SK-N-SH (cell line): Measurements from ENCODE around the gene CD300LF. TPM values are rescaled to one million over a fixed set of nuclear protein-coding genes. Genes with fewer than 3 reads are reported as not detected.

Experiments used
- CTCF ChIA-PET: fragments of 300-600, 350-600 bp; formaldehyde crosslinking; extraction: SDS; loops from one replicate; lab custom pipeline; 2021; lab: Yijun Ruan, JAX
- POLR2A ChIA-PET: fragments of 350-600 bp; sonication (Branson Sonifier 250); formaldehyde crosslinking; extraction: SDS; loops from one replicate; lab custom pipeline; 2020; ENCODE audit warnings: antibody characterized with exemption, inconsistent platforms; lab: Yijun Ruan, JAX
- DNase-seq: peaks from one replicate; pipeline ENCODE4 v3.0.0; 2012
- H2AFZ ChIP-seq: fragments of 200-600 bp; sonication (generic); 2 replicates; pipeline ENCODE4 v1.8.1; 2016; ENCODE audit warnings: antibody characterized with exemption, mild to moderate bottlenecking, low read depth
- H3F3A ChIP-seq: fragments of 200-600 bp; sonication (generic); replicated peaks from 2 replicates; pipeline ENCODE3; 2016; ENCODE audit warnings: antibody characterized with exemption, mild to moderate bottlenecking; ENCODE audit not compliant: insufficient read depth
- H3K27ac ChIP-seq, 2 experiments: fragments of 200-500 bp in 1 of 2; fragments of 200-600 bp in 1 of 2; sonication (Bioruptor generic) in 1 of 2; sonication (generic), shearing (Covaris generic) in 1 of 2; 2 replicates each; pipeline versions ENCODE4 v1.5.1 to v1.6.1; 2014 to 2016; ENCODE audit warnings: low read depth in 2 of 2, inconsistent platforms in 1 of 2, low read length in 1 of 2, mild to moderate bottlenecking in 1 of 2, mixed read lengths in 1 of 2
- H3K27me3 ChIP-seq: fragments of 200-600 bp; sonication (generic), shearing (Covaris generic); 2 replicates; pipeline ENCODE4 v1.6.1; 2016; ENCODE audit warnings: mixed run types; ENCODE audit not compliant: insufficient read depth
- H3K36me3 ChIP-seq, 2 experiments: fragments of 200-500 bp in 1 of 2; fragments of 200-600 bp in 1 of 2; sonication (Bioruptor generic) in 1 of 2; sonication (generic) in 1 of 2; replicated peaks in 1 of 2; 2 replicates each; pipeline versions ENCODE3 to v1.5.1; 2014 to 2016; ENCODE audit warnings: low read length in 1 of 2, mild to moderate bottlenecking in 1 of 2; ENCODE audit not compliant: insufficient read depth in 2 of 2, control insufficient read depth in 1 of 2
- H3K4me1 ChIP-seq, 2 experiments: fragments of 200-500 bp in 1 of 2; fragments of 200-600 bp in 1 of 2; sonication (Bioruptor generic) in 1 of 2; sonication (generic), shearing (Covaris generic) in 1 of 2; 2 replicates each; pipeline versions ENCODE4 v1.5.1 to v1.6.1; 2014 to 2016; ENCODE audit warnings: low read depth in 1 of 2, low read length in 1 of 2, mixed run types in 1 of 2; ENCODE audit not compliant: insufficient read depth in 2 of 2, control insufficient read depth in 1 of 2
- H3K4me2 ChIP-seq: fragments of 200-600 bp; sonication (generic), shearing (Covaris generic); 2 replicates; pipeline ENCODE4 v1.6.1; 2017; ENCODE audit warnings: mixed run types
- H3K4me3 ChIP-seq, 2 experiments: fragments of 200-500 bp in 1 of 2; fragments of 200-600 bp in 1 of 2; sonication (Bioruptor generic) in 1 of 2; sonication (generic), shearing (Covaris generic) in 1 of 2; 2 replicates each; pipeline versions ENCODE4 v1.5.1 to v1.8.1; 2014 to 2016; ENCODE audit warnings: low read depth in 2 of 2, inconsistent platforms in 1 of 2, low read length in 1 of 2, mild to moderate bottlenecking in 1 of 2, mixed read lengths in 1 of 2, moderate library complexity in 1 of 2
- H3K79me2 ChIP-seq: fragments of 200-600 bp; sonication (generic); 2 replicates; pipeline ENCODE4 v1.8.1; 2017; ENCODE audit warnings: mild to moderate bottlenecking; ENCODE audit not compliant: insufficient read depth
- H3K9ac ChIP-seq: fragments of 200-600 bp; sonication (generic); 2 replicates; pipeline ENCODE4 v1.6.1; 2017; ENCODE audit warnings: mixed run types
- H3K9me2 ChIP-seq: fragments of 200-600 bp; sonication (generic); 2 replicates; pipeline ENCODE4 v1.6.1; 2017; ENCODE audit warnings: mixed run types
- H3K9me3 ChIP-seq: fragments of 200-600 bp; sonication (generic); 2 replicates; pipeline ENCODE4 v1.6.1; 2017; ENCODE audit warnings: mixed run types, mild to moderate bottlenecking, moderate library complexity
- H4K20me1 ChIP-seq: fragments of 200-600 bp; sonication (generic); 2 replicates; pipeline ENCODE4 v1.6.1; 2017; ENCODE audit warnings: mild to moderate bottlenecking, mixed run types; ENCODE audit not compliant: insufficient read depth
- CTCF ChIP-seq: fragments of 200-600 bp; sonication (generic); IDR thresholded peaks from 2 replicates; pipeline ENCODE4 v1.6.1; 2017; ENCODE audit warnings: antibody characterized with exemption, mild to moderate bottlenecking, moderate library complexity
- ELF1 ChIP-seq: IDR thresholded peaks from 2 replicates; pipeline ENCODE4 v1.4.0; 2012
- FOSL2 ChIP-seq: IDR thresholded peaks from 2 replicates; pipeline ENCODE4 v1.4.0; 2012; ENCODE audit warnings: low read depth, mild to moderate bottlenecking, moderate library complexity, borderline replicate concordance
- FOXJ3 ChIP-seq: sonication (generic); formaldehyde crosslinking; IDR thresholded peaks from 2 replicates; pipeline ENCODE4 v1.5.1; 2020; ENCODE audit warnings: mild to moderate bottlenecking, missing genetic modification reagents
- FOXM1 ChIP-seq: IDR thresholded peaks from 2 replicates; pipeline ENCODE4 v1.4.0; 2012; ENCODE audit warnings: low read depth, mild to moderate bottlenecking
- GABPA ChIP-seq: IDR thresholded peaks from 2 replicates; pipeline ENCODE4 v1.4.0; 2012; ENCODE audit warnings: low read depth, mild to moderate bottlenecking
- JUND ChIP-seq: IDR thresholded peaks from 2 replicates; pipeline ENCODE4 v1.4.0; 2012
- MEF2A ChIP-seq: IDR thresholded peaks from 2 replicates; pipeline ENCODE4 v1.4.0; 2012; ENCODE audit warnings: low read depth, borderline replicate concordance
- MXI1 ChIP-seq: IDR thresholded peaks from 2 replicates; pipeline ENCODE4 v1.6.1; 2012; ENCODE audit warnings: mild to moderate bottlenecking, low read depth, low read length, improper control_type of control experiment
- NFIC ChIP-seq: IDR thresholded peaks from 2 replicates; pipeline ENCODE4 v1.4.0; 2012; ENCODE audit warnings: borderline replicate concordance
- PBX3 ChIP-seq: IDR thresholded peaks from 2 replicates; pipeline ENCODE4; 2012
- POLR2AphosphoS5 ChIP-seq: IDR thresholded peaks from 2 replicates; pipeline ENCODE4 v1.6.1; 2012; ENCODE audit warnings: low read depth, low read length
- SIN3A ChIP-seq: IDR thresholded peaks from 2 replicates; pipeline ENCODE4 v1.6.1; 2012; ENCODE audit warnings: low read depth, mild to moderate bottlenecking, low read length, moderate library complexity, borderline replicate concordance
- TEAD4 ChIP-seq: IDR thresholded peaks from 2 replicates; pipeline ENCODE4 v1.4.0; 2012; ENCODE audit warnings: mild to moderate bottlenecking, borderline replicate concordance; ENCODE audit not compliant: insufficient read depth
- YY1 ChIP-seq: IDR thresholded peaks from 2 replicates; pipeline ENCODE4 v1.4.0; 2012; ENCODE audit warnings: low read depth, mild to moderate bottlenecking
- ZBTB33 ChIP-seq: IDR thresholded peaks from 2 replicates; pipeline ENCODE4 v1.4.0; 2012; ENCODE audit warnings: low read depth, borderline replicate concordance
- WGBS: methylation state at CpG from one replicate; pipeline ENCODE4 v1.1.6; 2017; ENCODE audit warnings: low lambda C conversion rate; 5-methylcytosine and 5-hydroxymethylcytosine counted together
- polyA plus RNA-seq, 3 experiments: library from polyadenylated mRNA; depleted of rRNA; stranded (reverse); fragments of >200 nt; gene quantifications; 2 replicates each; pipeline ENCODE4 v1.2.3, GENCODE V29; 2012

The CD300LF gene
- polyA plus RNA-seq, 1 of the 3 experiments (the other 2 are of a cell fraction): not detected

- H3K4me2 ChIP-seq: no peak overlapping the region
- H3K79me2 ChIP-seq: peaks cover 17% of the 10 kb centered on the region; the same call in 1 of the 2 replicates
- no peaks in the 10 kb centered on the region for H3K9me2 ChIP-seq
- TF ChIP-seq PBX3: no peak
- TF ChIP-seq MXI1: no peak
- TF ChIP-seq FOSL2: no peak
- TF ChIP-seq ELF1: no peak
- TF ChIP-seq MEF2A: no peak
- no peak for TF ChIP-seq POLR2AphosphoS5
- TF ChIP-seq TEAD4: no peak
- TF ChIP-seq CTCF: no peak
- TF ChIP-seq JUND: no peak
- TF ChIP-seq ZBTB33: no peak
- TF ChIP-seq GABPA: no peak
- no peak for TF ChIP-seq FOXJ3
- TF ChIP-seq NFIC: no peak
- no peak for TF ChIP-seq FOXM1
- no peak for TF ChIP-seq SIN3A
- no peak for TF ChIP-seq YY1
- no peak for DNase-seq
- peaks cover 4% of the 10 kb centered on the region for H3F3A ChIP-seq
- H3K27ac ChIP-seq: no peak overlapping the region
- no peak overlapping the region for H3K9ac ChIP-seq
- H2AFZ ChIP-seq: no peak overlapping the region
- H3K27me3 ChIP-seq: no peaks in the 10 kb centered on the region
- ChIA-PET POLR2A (interaction anchor here (0.6 kb wide), 1 partner anchor 325 kb away, joined by 3 read pairs; no protein-coding TSS in a partner anchor), CTCF (interaction anchor here (0.8 to 48.0 kb wide), 5 partner anchors 1 to 107 kb away, joined by 3 to 1361 read pairs (median 15); partner anchors contain the start of genes NAT9 and NHERF1)
- H4K20me1 ChIP-seq: no peaks in the 10 kb centered on the region
- WGBS: 85% methylated on average over 8 of the region's 8 CpGs
- H3K4me1 ChIP-seq: peaks cover 35 to 52% of the 10 kb centered on the region in 2 experiments; a peak in 3 of 4 replicates
- H3K9me3 ChIP-seq: no peaks in the 10 kb centered on the region
- no peak overlapping the region for H3K4me3 ChIP-seq
- no peaks in the 10 kb centered on the region for H3K36me3 ChIP-seq
These were observed 42.8 kb upstream of the CD300LF start for GRCh38 chr17:74755533-74755932.
